GM12874 (cell line): ENCODE results near the gene MRTO4.

ENCODE experiments used
- CTCF ChIP-seq: IDR thresholded peaks from 2 replicates; pipeline ENCODE4 v1.5.1; 2011; ENCODE audit warnings: low read depth, mild to moderate bottlenecking, control low read depth, low read length, moderate library complexity; ENCODE audit not compliant: insufficient read depth

Gene MRTO4

DNA sequence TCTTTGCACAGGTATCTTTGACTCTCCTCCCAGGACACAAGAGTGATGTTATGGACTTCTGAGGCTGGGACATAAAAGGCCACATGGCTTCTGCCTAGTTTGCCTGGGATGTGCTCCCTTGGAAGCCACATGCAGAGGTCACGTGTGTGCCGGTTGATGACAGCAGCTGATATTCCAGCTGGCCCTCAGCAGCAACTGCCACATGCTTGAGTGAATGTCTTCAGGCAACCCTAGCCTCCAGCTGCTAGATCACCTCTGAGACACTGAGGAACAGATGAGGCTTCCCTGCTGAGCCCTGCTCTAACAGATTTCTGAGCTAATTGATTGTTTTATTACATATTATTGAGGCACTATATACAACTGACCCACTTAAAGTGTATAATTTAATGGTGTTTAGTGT is 48.6 kb downstream of the MRTO4 start:
- TF ChIP-seq CTCF = no peak

DNA sequence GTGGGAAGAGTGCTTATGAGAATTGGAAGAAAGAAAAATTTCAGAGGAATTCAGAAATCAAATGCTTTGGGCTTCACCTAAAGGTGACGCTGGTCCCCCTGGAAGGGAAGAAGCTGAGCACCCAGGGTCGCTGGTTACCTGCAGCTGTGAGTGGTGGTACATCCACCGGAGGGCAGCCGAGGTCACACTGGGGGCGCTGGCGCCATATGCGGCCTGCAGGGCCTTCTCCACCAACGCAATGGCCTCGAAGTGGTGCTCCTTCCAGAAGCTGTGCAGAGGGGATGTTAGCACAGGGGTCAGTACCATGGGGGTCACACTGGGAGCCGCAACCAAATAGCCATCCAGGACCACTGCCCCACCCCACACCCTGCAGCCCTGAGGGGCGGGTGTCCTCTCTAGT is 54.3 kb downstream of the MRTO4 start:
- TF ChIP-seq CTCF = no peak

DNA sequence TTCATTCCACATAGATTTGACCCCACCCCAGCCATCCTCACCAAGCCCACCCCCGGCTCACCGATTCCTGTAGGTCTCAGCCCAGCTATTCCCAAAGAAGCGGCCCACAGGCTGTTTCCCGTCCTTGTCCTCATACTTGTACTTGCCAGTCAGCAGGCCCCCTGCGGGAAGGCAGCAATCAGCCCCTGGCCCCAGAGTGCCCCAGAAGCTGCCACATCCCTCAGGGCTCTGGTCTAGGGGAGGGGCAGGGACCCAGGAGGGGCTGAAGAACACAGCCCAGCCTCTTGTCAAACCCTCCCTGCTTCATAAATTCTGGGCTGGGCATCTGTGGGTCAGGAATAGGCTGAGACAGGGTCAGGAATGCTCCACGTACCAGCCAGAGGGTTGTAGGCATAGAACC is 55.3 kb downstream of the MRTO4 start:
- TF ChIP-seq CTCF = no peak

DNA sequence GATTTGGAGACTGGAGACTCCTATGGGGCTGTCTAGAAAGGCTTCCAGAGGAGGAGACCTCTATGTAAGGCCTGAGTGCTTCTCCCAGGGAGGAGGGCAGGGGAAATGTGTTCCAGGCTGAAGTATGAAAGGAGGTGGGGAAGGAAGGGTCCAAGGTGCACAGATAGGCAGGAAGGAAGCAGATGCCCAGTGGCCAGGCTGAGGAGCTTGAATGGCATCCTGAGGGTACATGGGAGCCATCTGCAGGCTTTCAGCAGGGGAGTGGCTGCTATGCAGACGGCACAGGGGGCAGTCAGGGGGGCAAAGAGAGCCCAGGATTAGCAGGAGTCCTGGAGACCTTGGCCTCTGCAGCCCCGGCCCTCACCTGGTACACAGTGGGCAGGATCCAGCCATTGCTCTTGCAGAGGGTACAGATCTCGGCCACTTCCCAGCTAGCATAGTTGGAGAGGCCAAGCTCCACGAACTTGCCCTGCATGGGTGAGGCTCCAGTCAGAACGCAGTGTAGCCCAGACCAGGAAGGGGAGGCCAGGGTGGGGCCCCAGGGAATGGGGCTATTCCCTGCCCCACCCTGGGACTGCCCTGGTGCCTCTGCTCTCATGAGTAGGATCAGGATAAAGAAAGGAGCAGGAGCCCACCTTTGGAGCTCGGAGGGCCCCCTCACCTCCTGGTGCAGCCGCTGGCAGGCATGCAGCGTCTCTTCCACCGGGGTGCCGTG is 56.3 kb downstream of the MRTO4 start:
- no peak for TF ChIP-seq CTCF

DNA sequence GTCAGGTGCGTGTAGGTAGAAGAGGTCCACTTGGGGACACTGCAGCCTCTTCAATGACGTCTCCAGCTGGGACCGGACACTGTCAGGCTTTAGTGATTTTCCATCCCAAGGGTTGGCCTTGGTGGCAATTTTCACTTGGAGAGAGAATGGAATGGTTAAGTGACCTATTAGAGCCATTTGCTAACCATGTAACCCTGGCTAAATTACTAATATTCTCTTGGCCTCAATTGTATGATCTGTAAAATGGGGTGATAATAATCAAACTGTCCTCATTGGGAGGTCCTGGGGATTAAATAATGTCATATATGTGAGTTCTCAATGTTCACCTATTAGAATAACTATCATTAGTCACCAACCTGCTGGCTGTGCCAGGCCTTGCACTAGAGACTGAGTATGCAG is 56.9 kb downstream of the MRTO4 start:
- TF ChIP-seq CTCF = no peak

GRCh38 chr1:19309123-19309813 is 57.7 kb downstream of the MRTO4 start:
- no peak for TF ChIP-seq CTCF
